Uterus (tissue), 4 donors: ENCODE results near the gene RHEB. TPM values are rescaled to one million over a fixed set of nuclear protein-coding genes. Genes with fewer than 3 reads are reported as not detected.
A peak's percentile ranks its signal among the peaks of the same experiment; 100 is the strongest.

Source experiments
- DNase-seq, 2 donors: peaks; one replicate each; pipeline ENCODE4 v3.0.0-alpha.2; 2019 to 2020
- H3K27ac ChIP-seq, 2 donors: fragments of 200-600 bp; sonication (generic); 1 replicate in 1 of 2; 2 replicates in 1 of 2; pipeline ENCODE4 v1.5.1; 2016 to 2018
- H3K27me3 ChIP-seq, 2 donors: fragments of 200-600 bp; sonication (generic); one replicate each; pipeline ENCODE4 v1.5.1; 2018 to 2019; ENCODE audit warnings: control low read depth in 1 of 2
- H3K36me3 ChIP-seq, 2 donors: fragments of 200-600 bp; sonication (generic); one replicate each; pipeline ENCODE4 v1.5.1; 2019; ENCODE audit warnings: control low read depth in 1 of 2
- H3K4me1 ChIP-seq, 2 donors: fragments of 200-600 bp; sonication (generic); one replicate each; pipeline ENCODE4 v1.5.1; 2018 to 2019; ENCODE audit warnings: control low read depth in 1 of 2
- H3K4me3 ChIP-seq, 2 donors: fragments of 200-600 bp; sonication (generic); 1 replicate in 1 of 2; 2 replicates in 1 of 2; pipeline ENCODE4 v1.5.1; 2018 to 2019; ENCODE audit warnings: mild to moderate bottlenecking in 1 of 2
- H3K9me3 ChIP-seq, 2 donors: fragments of 200-600 bp; sonication (generic); one replicate each; pipeline ENCODE4 v1.5.1; 2019; ENCODE audit warnings: control low read depth in 1 of 2
- CTCF ChIP-seq, 4 experiments: fragments of 200-600 bp in 2 of 4; fragments of 450-650 bp in 2 of 4; sonication (generic) in 2 of 4; IDR thresholded peaks; one replicate each; pipeline ENCODE4 v1.5.1; 2016 to 2019; ENCODE audit warnings: antibody characterized with exemption in 4 of 4, mild to moderate bottlenecking in 2 of 4, moderate library complexity in 1 of 4
- POLR2A ChIP-seq, 2 donors: fragments of 450-650 bp; IDR thresholded peaks; one replicate each; pipeline ENCODE4 v1.6.1; 2016; ENCODE audit warnings: antibody characterized with exemption in 2 of 2, mild to moderate bottlenecking in 1 of 2, moderate library complexity in 1 of 2
- intact Hi-C: fragments of 100-400 bp; cut with DNase I; formaldehyde crosslinking; loops from one replicate; pipeline ENCODE4 v1.15.1; 2023; ENCODE audit warnings: low total_unique reads
- total RNA-seq, 4 donors: library from RNA; depleted of rRNA in 3 of 4; stranded (reverse); fragments of >200 nt in 3 of 4; gene quantifications; one replicate each; pipeline versions ENCODE4 v1.1.0 to v1.2.4, GENCODE V29; 2014 to 2023
- donor health status: DM: yes; HTN: yes; CAD: no.

Gene RHEB
- total RNA-seq, 4 donors from 2014 or later, result 69.2 to 135 (median 102) TPM

- H3K9me3 ChIP-seq, result no peaks in the 10 kb centered on the region
- intact Hi-C loops, result no loop called here
- peaks cover 9 to 18% of the 10 kb centered on the region in 2 donors for H3K4me1 ChIP-seq
- H3K36me3 ChIP-seq, result no peaks in the 10 kb centered on the region
- no peak for DNase-seq
- H3K4me3 ChIP-seq, result no peak overlapping the region
- H3K27ac ChIP-seq, result peak overlapping the region; percentile 77 to 79
- TF ChIP-seq POLR2A (IDR thresholded peaks at IDR 0.05) (no peak), CTCF (IDR thresholded peaks at IDR 0.05) (no peak)
- H3K27me3 ChIP-seq, result no peaks in the 10 kb centered on the region
These were observed 82.5 kb downstream of the RHEB start for GRCh38 chr7:151437159-151437553.

GRCh38 chr7:151436446-151437158 lies 83.1 kb downstream of the RHEB start:
- peak; percentile 70 to 74 for DNase-seq
- peak overlapping the region; percentile 77 to 79 for H3K27ac ChIP-seq
- intact Hi-C loops, result no loop called here
- H3K36me3 ChIP-seq, result no peaks in the 10 kb centered on the region
- no peaks in the 10 kb centered on the region for H3K9me3 ChIP-seq
- H3K4me1 ChIP-seq, result peaks cover 6 to 18% of the 10 kb centered on the region in 2 donors
- H3K4me3 ChIP-seq, result no peak overlapping the region
- no peak for TF ChIP-seq CTCF (IDR thresholded peaks at IDR 0.05)
- H3K27me3 ChIP-seq, result no peaks in the 10 kb centered on the region

GRCh38 chr7:151435971-151436370 lies 83.7 kb downstream of the RHEB start:
- Histone ChIP-seq H3K9me3 (no peaks in the 10 kb centered on the region), H3K4me3 (no peak overlapping the region), H3K27ac (peak overlapping the region; percentile 77 to 79), H3K27me3 (no peaks in the 10 kb centered on the region), H3K36me3 (no peaks in the 10 kb centered on the region), H3K4me1 (peaks cover 5 to 15% of the 10 kb centered on the region in 2 donors)
- no peak for DNase-seq
- TF ChIP-seq CTCF (IDR thresholded peaks at IDR 0.05), result no peak
- no peak for TF ChIP-seq POLR2A (IDR thresholded peaks at IDR 0.05)
- intact Hi-C loops, result no loop called here

- H3K27ac ChIP-seq, result peak overlapping the region; percentile 77 to 79
- no peak overlapping the region for H3K4me3 ChIP-seq
- H3K27me3 ChIP-seq, result no peaks in the 10 kb centered on the region
- H3K9me3 ChIP-seq, result no peaks in the 10 kb centered on the region
- H3K36me3 ChIP-seq, result no peaks in the 10 kb centered on the region
- no peak for DNase-seq
- intact Hi-C loops, result no loop called here
- peaks cover under 1 to 9% of the 10 kb centered on the region in 2 donors for H3K4me1 ChIP-seq
- TF ChIP-seq POLR2A (IDR thresholded peaks at IDR 0.05), result no peak
- no peak for TF ChIP-seq CTCF (IDR thresholded peaks at IDR 0.05)
These were observed 84.4 kb downstream of the RHEB start for GRCh38 chr7:151435103-151435916.

GRCh38 chr7:151434549-151434948 lies 85.1 kb downstream of the RHEB start:
- peaks cover 3 to 8% of the 10 kb centered on the region in 2 donors for H3K4me1 ChIP-seq
- intact Hi-C loops, result no loop called here
- H3K9me3 ChIP-seq, result no peaks in the 10 kb centered on the region
- DNase-seq, result no peak
- no peak overlapping the region for H3K27ac ChIP-seq
- TF ChIP-seq POLR2A (IDR thresholded peaks at IDR 0.05), result no peak
- TF ChIP-seq CTCF (IDR thresholded peaks at IDR 0.05), result no peak
- H3K27me3 ChIP-seq, result no peaks in the 10 kb centered on the region
- H3K36me3 ChIP-seq, result no peaks in the 10 kb centered on the region
- no peak overlapping the region for H3K4me3 ChIP-seq
